Activated CD8-positive, alpha-beta memory T cell treated with anti-CD3 and anti-CD28 coated beads, Interleukin-2, amount 50 U/mL, for 1 hour (primary cell): ENCODE data around the gene DEPDC5.

Experiments used
- DNase-seq: peaks from one replicate; pipeline ENCODE4 v3.0.0-alpha.2; 2020; ENCODE audit errors: extremely low read depth

The DEPDC5 gene

GRCh38 chr22:31950226-31950625 is 196.4 kb downstream of the DEPDC5 start:
- no peak for DNase-seq

- DNase-seq: no peak
Observed at GRCh38 chr22:31951194-31952093, 197.6 kb downstream of the DEPDC5 start.

GRCh38 chr22:31952094-31952401 is 198.2 kb downstream of the DEPDC5 start:
- no peak for DNase-seq

- no peak for DNase-seq
Observed at GRCh38 chr22:31952472-31952871, 198.7 kb downstream of the DEPDC5 start.

- no peak for DNase-seq
Observed at GRCh38 chr22:31953261-31953660, 199.4 kb downstream of the DEPDC5 start.

- no peak for DNase-seq
Observed at GRCh38 chr22:31954535-31955523, 201.0 kb downstream of the DEPDC5 start.

GRCh38 chr22:31956360-31956759 is 202.5 kb downstream of the DEPDC5 start:
- no peak for DNase-seq
